ENCODE data around the gene ALOX5.

DNA sequence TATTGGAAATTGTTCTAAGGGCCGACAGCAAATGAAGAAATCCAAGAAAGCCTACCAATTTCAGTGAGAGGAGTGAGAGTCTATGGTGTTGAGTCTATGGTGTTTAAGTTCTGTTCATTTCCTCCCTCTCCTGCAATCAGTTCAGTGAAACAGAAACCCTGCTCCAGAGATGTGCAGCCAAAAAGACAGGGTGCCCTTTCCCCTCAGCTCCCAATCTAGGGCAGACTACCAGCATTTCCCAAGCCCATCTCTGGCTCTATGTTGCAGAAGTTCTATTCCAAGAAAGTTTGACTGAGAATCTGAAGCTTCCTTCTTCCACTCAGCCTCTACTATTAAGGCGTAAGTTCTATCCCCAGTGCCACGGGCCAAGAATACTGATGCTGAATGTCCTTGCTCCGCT is 18.5 kb upstream of the ALOX5 start:
- TF ChIP-seq, protein P1, sequence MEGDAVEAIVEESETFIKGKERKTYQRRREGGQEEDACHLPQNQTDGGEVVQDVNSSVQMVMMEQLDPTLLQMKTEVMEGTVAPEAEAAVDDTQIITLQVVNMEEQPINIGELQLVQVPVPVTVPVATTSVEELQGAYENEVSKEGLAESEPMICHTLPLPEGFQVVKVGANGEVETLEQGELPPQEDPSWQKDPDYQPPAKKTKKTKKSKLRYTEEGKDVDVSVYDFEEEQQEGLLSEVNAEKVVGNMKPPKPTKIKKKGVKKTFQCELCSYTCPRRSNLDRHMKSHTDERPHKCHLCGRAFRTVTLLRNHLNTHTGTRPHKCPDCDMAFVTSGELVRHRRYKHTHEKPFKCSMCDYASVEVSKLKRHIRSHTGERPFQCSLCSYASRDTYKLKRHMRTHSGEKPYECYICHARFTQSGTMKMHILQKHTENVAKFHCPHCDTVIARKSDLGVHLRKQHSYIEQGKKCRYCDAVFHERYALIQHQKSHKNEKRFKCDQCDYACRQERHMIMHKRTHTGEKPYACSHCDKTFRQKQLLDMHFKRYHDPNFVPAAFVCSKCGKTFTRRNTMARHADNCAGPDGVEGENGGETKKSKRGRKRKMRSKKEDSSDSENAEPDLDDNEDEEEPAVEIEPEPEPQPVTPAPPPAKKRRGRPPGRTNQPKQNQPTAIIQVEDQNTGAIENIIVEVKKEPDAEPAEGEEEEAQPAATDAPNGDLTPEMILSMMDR (IDR thresholded peaks at IDR 0.05 in 2 of 3, conservative IDR thresholded peaks at IDR 0.05 in 1 of 3; ENCODE audit: control insufficient read depth in 2 of 3, extremely low read depth in 1 of 3, insufficient read depth in 1 of 3, low read depth in 3 of 3, low read length in 3 of 3), result no peak
- no peak for TF ChIP-seq POLR2AphosphoS2 (IDR thresholded peaks at IDR 0.05; ENCODE audit: low read depth, low read length)
- no peak for TF ChIP-seq RAD51 (IDR thresholded peaks at IDR 0.05)
- no peak for TF ChIP-seq POLR2AphosphoS5 (IDR thresholded peaks at IDR 0.05; ENCODE audit: low read length)
- TF ChIP-seq POLR2A (IDR thresholded peaks at IDR 0.05; ENCODE audit: low read depth, low read length), result no peak
- TF ChIP-seq, protein P2, sequence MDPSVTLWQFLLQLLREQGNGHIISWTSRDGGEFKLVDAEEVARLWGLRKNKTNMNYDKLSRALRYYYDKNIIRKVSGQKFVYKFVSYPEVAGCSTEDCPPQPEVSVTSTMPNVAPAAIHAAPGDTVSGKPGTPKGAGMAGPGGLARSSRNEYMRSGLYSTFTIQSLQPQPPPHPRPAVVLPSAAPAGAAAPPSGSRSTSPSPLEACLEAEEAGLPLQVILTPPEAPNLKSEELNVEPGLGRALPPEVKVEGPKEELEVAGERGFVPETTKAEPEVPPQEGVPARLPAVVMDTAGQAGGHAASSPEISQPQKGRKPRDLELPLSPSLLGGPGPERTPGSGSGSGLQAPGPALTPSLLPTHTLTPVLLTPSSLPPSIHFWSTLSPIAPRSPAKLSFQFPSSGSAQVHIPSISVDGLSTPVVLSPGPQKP (IDR thresholded peaks at IDR 0.05; ENCODE audit: low read depth, low read length), result no peak
- TF ChIP-seq GATAD2B (conservative IDR thresholded peaks at IDR 0.05; ENCODE audit: low read depth), result no peak
- no peak for TF ChIP-seq JUNB (IDR thresholded peaks at IDR 0.05)
- TF ChIP-seq, protein P3, sequence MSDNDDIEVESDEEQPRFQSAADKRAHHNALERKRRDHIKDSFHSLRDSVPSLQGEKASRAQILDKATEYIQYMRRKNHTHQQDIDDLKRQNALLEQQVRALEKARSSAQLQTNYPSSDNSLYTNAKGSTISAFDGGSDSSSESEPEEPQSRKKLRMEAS (IDR thresholded peaks at IDR 0.05; ENCODE audit: low read depth, low read length), result no peak
